ENCODE results near the gene CASP7.
"Not testable (repeated sequence)": the region's sequence is repeated elsewhere in the genome, so short reads cannot be mapped to it uniquely, and the experiment has no call there.

Gene CASP7

GRCh38 chr10:113651898-113652297 lies 27.8 kb upstream of the CASP7 start:
- no peak for TF ChIP-seq CTCF (IDR thresholded peaks at IDR 0.05; ENCODE audit: control insufficient read depth, insufficient read depth, low read depth, low read length, missing control alignments)
- no peak for DNase-seq (ENCODE audit: low read depth)
- H3K4me3 ChIP-seq (ENCODE audit: control insufficient read depth, low read depth, low read length): no peak overlapping the region

GRCh38 chr10:113652456-113652855 lies 27.3 kb upstream of the CASP7 start:
- H3K4me3 ChIP-seq (ENCODE audit: control insufficient read depth, low read depth, low read length); DNase-seq (ENCODE audit: low read depth): not testable (repeated sequence)

- H3K4me3 ChIP-seq (ENCODE audit: control insufficient read depth, low read depth, low read length): no peak overlapping the region
Observed at GRCh38 chr10:113656896-113657295, 22.8 kb upstream of the CASP7 start.

GRCh38 chr10:113657544-113657943 lies 22.2 kb upstream of the CASP7 start:
- TF ChIP-seq CTCF (IDR thresholded peaks at IDR 0.05; ENCODE audit: control insufficient read depth, insufficient read depth, low read depth, low read length, missing control alignments): no peak
- no peak for DNase-seq (ENCODE audit: low read depth)

More at GRCh38 chr10:113656896-113657295, 22.8 kb upstream of the CASP7 start:
- no peak for DNase-seq (ENCODE audit: low read depth)
- no peak for TF ChIP-seq CTCF (IDR thresholded peaks at IDR 0.05; ENCODE audit: control insufficient read depth, insufficient read depth, low read depth, low read length, missing control alignments)

GRCh38 chr10:113661332-113661731 lies 18.4 kb upstream of the CASP7 start:
- H3K4me3 ChIP-seq (ENCODE audit: control insufficient read depth, low read depth, low read length): no peak overlapping the region
- no peak for DNase-seq (ENCODE audit: low read depth)
- no peak for TF ChIP-seq CTCF (IDR thresholded peaks at IDR 0.05; ENCODE audit: control insufficient read depth, insufficient read depth, low read depth, low read length, missing control alignments)

More at GRCh38 chr10:113657544-113657943, 22.2 kb upstream of the CASP7 start:
- no peak overlapping the region for H3K4me3 ChIP-seq (ENCODE audit: control insufficient read depth, low read depth, low read length)

GRCh38 chr10:113663142-113663541 lies 16.6 kb upstream of the CASP7 start:
- DNase-seq (ENCODE audit: low read depth): no peak
- no peak overlapping the region for H3K4me3 ChIP-seq (ENCODE audit: control insufficient read depth, low read depth, low read length)
- no peak for TF ChIP-seq CTCF (IDR thresholded peaks at IDR 0.05; ENCODE audit: control insufficient read depth, insufficient read depth, low read depth, low read length, missing control alignments)

GRCh38 chr10:113663908-113664307 lies 15.8 kb upstream of the CASP7 start, which contains the start of gene NRAP:
NRAP (minus strand) TSS chr10:113664041; CDS start chr10:113663882, 159 bp downstream.
- no peak for TF ChIP-seq CTCF (IDR thresholded peaks at IDR 0.05; ENCODE audit: control insufficient read depth, insufficient read depth, low read depth, low read length, missing control alignments)
- DNase-seq (ENCODE audit: low read depth): no peak
- H3K4me3 ChIP-seq (ENCODE audit: control insufficient read depth, low read depth, low read length): no peak within 1 kb of the TSS
